ENCODE data around the gene IFT43.
A peak's percentile ranks its signal among the peaks of the same experiment; 100 is the strongest.

The IFT43 gene

DNA sequence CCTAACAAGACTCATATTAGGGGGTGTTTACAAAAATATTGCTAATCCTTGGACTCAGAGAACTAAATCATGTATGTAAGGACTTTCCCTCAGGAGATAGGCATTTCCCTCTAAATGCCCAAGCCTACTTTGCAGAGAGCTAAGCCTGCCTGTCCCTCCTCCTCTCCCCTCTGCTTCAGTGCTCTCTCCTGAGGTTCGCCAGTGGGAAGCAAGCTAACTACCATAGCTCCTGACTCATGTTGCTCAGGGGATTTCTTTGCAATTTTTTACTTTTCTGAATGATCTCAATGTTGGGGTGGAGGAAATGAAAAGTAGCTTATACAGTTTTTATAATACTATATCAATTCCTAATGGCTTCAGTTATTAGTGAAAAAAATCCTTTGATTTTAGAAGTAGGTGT lies 29.6 kb downstream of the IFT43 start:
- no peak for DNase-seq (ENCODE audit: low read depth in 2 of 2)

DNA sequence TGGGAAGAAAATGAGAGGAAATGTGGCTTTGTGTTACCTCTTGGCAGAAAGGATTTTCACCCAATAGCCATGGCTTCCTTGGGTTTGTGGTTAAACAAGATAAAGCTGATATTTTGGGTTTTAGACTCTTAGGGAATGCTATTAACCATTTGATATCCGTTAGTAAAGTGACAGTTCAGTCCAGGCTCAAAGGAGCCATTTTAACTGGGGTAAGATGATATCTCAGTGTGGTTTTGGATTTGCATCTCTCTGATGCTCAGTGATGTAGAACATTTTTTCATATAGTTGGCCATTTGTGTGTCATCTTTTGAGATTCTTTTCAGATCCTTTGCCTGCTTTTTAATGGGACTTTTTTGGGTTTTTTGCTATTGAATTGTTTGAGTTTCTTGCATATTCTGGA lies 30.1 kb downstream of the IFT43 start:
- DNase-seq (ENCODE audit: low read depth in 2 of 2), result no peak

DNA sequence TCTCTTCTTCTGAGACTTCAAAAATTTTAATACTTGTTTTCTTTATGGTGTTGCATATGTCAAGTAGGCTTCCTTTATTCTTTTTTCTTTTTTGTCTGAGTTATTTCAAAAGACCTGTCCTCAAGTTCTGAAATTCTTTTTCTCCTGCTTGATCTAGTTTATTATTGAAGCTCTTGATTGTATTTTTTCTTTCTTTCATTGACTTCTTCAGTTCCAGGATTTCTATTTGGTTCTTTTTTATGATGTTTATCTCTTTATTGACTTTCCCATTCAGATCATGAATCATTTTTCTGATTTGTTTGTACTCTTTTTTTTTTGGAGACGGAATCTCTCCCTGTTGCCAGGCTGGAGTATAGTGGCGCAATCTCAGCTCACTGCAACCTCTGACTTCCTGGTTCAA lies 34.1 kb downstream of the IFT43 start:
- DNase-seq (ENCODE audit: low read depth in 2 of 2), result no peak

DNA sequence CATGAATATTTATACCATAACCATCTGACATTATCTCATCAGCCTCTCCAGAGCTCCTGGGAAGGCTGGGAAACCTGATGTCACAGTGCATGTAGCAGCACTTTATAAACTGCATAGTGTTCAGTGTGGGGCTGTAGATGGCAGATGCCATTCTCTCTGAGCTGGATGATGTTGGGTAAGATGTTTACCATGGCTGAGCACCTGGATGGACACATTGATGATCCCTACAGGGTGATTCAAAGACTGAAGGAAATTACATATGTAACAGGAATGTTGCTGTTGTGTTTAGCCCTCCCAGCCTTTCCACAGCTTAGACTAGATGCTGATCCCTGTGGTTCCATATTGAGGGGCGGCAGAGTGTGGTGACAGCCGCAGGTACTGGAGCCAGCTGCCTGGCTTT lies 37.4 kb downstream of the IFT43 start:
- DNase-seq (ENCODE audit: low read depth in 2 of 2), result no peak

DNA sequence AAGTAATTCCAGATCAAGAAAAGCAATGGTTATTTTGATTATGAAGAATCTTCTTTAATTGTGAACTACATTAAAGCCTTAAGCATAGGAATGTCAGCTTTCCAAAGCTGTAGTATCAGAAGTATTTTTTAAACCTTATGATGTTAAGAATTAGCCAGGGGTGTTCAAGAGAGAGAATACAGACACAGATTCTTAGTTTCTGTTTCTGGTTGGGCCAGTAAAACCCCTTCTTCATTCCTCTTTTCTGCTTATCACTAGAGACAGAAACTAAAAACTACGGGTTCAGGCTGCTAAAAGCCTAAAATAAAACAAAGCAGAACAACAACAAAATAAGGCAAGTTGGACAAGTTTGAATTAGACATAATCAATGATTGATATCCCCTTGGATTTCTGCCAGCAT lies 38.2 kb downstream of the IFT43 start:
- DNase-seq (ENCODE audit: low read depth in 2 of 2), result no peak

DNA sequence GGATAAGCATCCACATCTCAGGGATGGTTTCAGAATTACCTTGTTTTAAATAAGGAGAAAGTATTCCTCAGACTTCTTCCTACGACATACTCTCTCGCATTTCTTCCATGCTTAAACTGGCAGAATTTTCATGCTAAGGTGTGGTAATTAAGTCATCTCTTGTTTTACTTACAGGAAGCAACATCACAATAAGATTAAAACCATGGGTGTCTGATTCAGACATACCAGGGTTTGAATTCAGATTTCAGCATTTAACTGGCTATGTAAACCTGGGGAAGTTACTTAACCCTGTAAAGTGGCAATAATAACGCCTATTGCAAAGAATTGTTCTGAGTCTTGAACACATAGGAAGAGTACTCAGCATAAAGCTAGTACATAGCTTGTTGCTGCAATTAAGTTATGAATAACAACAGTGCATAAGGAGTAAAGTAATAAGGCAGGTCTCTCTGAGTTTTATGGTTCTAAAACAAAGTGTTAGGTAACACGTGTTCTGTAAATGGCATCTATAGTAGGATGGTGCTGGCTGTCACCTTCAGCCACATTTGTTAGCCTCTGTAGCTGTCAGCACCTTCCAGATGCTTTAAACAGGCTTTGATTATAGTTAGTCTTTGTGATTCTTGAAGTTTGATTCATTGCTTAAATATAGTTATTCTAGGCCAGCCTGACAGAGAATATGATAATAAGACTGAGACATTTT lies 38.8 kb downstream of the IFT43 start:
- DNase-seq (ENCODE audit: low read depth in 2 of 2), result no peak

DNA sequence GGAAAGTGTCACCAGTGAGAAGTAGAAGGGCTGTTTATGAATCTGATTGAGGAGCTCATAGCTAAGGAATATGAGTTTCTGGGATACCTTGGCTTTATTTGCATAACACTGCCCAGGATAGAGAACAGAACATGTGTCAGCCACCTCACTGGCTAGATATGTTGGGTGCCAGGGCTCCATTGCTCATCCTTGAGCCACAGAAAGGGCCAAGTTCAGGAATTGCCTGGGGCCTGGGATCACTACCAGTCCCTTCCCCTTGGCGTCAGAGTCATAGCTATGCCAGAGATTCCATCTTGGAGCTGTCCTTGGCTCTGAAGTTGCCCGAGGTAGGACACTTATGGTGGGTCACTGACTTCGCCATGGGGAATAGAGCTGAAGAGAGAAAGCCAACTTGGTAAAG lies 49.0 kb downstream of the IFT43 start:
- no peak for DNase-seq (ENCODE audit: low read depth in 2 of 2)

DNA sequence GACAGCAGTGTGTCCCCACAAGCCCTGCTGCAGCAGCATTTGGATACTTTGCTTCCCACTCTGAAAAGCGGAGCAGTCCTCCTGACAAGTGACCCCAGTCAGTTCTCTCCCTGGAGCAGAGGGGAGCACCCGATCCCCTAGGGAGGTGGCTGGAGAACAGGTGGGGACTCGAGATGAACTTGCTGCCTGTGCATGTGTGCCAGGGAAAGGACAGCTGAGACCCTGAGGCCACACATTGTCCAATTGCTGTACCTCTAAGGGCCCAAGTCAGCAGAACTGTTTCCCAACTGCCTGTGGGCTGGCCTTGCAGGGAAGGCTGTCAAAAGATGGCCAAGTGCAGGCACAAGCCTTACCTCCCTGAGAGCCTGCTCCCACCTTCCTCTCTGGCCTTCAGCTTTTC lies 55.1 kb downstream of the IFT43 start:
- no peak for DNase-seq (ENCODE audit: low read depth in 2 of 2)

DNA sequence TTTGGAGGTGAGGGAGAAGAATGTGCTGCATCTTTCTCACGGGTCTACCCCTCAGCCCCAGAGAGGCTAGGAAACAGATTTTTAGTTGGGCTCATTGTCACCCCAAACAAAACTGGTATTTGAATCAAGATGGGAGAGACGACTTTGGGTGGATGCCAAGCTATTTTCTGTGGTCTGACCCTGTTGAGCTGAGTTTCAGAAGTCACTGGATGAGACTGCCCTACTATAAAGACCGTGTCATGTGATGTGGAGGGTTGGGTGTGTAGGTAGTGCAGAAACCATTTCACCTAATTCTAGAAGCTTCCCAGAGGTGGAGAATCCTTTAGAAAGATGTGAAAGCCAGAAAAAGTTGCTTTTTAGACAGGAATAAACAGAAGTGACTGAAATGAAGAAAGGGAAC lies 60.2 kb downstream of the IFT43 start:
- no peak for DNase-seq (ENCODE audit: low read depth in 2 of 2)

DNA sequence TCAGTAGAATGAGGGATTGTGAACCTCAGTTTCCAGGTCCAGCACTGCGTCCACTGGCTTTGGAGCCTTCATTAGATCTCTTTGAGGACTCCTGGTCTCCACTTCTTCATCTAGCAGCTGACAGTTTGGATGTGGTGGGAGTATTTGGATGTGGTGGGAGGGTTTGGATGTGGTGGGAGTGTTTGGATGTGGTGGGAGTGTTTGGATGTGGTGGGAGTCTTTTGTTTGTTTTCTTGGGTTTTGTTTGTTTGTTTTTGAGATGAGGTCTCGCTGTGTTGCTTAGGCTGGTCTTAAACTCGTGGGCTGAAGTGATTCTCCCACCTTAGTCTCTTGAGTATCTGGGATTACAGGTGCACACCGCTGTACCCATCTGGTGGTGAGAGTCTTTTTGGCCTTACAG lies 64.7 kb downstream of the IFT43 start:
- no peak for DNase-seq (ENCODE audit: low read depth in 2 of 2)

DNA sequence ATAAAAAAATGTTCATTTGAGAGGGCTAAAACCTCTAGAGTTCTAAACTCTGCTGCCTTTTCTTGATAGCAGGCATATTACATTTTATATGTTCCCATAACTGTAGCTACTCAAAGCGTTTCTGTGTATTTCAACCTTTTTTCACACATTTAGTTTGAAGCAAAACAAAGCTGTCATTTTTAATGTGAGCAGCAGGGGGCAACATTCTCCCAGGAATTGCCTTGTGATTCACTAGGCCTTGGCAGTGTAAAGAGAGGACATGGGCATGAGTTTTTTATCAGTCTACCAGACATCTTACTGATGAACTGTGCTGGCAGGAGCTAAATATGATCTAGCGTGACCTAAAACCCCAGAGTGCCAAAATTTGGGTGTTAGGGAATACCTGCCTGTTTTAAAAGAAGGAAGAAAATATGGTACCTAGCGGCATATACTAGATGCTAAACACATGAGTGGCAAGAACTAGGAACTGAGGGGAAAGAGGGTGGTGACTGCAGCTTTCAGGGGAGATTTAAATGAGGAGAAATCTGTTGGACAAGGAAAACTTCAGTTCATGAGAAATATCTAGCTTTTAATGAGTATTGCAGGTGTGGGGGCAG lies 65.3 kb downstream of the IFT43 start:
- peak; percentile 8 to 26 for DNase-seq (ENCODE audit: low read depth in 2 of 2)

DNA sequence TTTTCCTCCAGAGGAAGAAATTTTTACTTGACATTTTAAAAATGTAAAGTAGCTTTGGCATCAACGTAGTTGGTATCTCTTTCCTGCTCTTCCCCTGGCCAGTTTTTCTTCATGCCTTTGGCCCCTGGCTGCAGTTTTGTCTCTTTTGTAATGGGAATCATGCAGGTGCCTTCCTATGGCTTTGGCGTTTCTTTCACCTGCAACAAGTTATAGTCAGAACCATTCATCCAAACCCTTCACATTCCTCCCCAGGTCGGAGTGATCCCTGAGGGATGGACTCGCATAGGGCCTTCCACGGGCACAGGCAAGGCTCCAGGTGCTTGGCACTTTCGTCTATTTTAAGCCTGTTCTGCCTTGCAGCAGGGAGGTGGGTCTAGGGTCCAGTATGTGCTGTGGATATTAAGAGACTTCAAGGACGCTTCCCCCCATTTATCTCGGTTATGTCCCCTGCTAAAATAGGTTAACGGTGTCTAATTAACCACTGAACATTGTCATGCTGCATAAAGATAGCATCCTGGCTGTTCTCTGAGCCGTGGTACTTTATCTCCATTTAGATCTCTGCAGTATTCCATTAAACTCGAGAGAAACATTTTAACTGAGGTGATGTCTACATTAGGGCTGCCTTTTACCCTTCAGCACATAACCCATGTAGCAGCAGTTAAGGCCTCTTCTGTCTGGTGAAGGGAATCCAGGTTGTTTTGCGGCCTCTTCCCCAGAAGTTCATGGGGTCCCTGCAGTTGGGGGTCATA lies 66.3 kb downstream of the IFT43 start:
- no peak for DNase-seq (ENCODE audit: low read depth in 2 of 2)

DNA sequence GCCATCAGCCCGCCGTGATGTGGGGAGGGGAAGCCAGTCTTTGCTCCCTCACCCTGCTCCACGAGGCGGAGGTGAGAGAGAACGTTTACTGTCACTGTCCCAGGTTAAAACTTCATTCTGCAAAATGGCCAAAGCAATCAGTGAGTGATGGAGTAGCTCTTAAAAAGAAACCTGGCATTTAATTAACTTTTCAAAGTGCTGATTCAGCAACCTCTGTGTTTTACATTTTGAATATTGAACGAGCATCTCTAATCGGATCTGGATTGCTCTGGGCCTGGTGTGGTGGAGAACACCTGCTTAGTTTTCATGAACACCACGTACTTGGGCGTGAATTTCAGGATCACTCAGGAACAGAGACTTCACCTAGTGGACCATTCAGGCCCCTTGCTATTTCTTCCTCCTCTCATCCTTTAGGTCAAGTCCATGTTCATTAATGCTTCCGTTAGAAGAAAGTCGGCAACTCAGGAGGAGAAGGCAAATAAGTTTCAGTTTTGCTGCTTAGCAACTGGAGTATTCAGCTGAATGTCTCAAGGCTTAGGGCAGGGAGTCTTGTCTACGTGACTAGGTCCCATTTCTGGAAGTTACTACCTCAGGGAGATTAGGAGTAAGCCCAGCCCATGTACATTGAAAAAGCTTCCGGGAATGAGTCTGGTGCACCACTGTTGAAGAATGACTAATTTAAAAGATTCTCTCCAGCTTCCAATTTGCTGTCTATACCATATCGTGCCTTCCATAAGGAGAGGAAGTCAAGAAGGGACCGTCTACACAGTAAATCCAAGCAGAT lies 68.2 kb downstream of the IFT43 start:
- no peak for DNase-seq (ENCODE audit: low read depth in 2 of 2)

DNA sequence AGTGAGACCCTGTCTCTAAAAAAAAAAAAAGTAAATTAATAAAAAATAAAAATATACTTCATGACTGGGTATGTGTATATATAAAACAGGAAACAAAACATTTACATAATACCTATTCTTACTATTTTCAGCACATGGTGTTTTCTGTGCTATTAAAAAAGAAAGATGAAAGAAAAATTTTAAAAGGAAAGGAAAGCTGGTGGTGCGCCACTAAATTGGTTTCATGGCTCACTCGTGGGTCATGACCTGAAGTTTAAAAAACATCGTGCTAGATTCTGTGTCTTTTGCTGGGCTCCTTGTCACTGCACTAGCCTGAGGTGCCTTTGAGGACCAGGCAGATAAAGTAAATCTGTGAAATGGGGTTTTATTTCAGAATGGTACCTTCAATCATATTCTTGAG lies 69.8 kb downstream of the IFT43 start:
- no peak for DNase-seq (ENCODE audit: low read depth in 2 of 2)

DNA sequence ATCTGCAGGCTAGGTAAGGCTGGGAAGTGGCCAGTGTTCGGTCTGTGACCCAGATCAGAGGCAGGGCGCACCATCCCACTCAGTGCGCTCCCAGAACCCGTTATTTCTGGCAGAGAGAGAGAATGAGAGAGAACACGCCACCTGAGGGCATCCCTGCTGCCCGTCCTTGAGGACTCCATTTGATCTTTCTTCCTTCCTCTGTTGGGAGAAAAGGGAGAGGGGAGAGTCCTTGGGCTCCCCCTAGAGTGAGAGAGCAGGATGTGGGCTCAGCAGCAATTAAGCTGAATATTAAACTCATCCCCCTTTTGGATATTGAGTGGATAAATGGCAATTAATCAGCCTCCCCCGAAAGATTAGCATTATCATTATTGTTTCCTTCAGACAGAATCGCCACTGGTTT lies 70.6 kb downstream of the IFT43 start:
- DNase-seq (ENCODE audit: low read depth in 2 of 2), result no peak

DNA sequence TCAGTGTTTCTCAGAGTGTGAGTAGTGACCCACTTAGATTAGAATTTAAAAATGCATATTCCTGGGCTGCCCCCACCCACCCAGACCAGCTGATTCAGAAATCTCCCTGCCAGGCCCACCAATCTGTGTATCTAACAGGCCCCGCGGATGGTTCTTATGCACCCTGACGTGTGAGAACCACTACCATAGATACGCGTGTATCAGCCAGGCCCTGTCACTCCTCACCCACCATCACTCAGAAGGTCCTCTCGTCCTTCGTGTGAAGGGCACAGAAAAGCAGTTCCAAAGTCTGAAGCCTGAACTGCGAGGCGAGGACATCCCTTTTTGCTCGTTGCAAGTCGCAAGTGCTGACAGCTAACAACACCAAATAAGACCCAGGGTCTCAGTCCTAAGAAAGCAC lies 72.4 kb downstream of the IFT43 start:
- no peak for DNase-seq (ENCODE audit: low read depth in 2 of 2)

DNA sequence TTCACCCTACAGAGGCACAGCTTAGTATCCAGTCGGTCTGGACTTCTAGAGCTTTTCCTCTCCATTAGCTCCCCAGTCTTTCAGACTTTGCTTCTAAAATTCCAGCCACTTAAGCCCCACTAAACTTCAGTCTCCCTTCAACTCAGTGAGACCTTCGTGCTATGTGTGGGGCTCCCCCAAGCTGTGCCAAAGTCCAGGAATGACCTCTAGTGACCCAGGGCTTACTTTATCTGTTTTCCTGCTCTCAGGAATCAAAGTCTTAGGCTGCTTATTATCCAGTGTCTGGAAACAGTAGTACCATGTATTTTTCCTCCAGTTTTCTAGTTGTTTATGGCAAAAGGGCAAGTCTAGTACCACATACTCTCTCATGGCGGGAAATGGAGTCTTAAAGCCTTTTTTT lies 77.8 kb downstream of the IFT43 start:
- no peak for DNase-seq (ENCODE audit: low read depth in 2 of 2)

DNA sequence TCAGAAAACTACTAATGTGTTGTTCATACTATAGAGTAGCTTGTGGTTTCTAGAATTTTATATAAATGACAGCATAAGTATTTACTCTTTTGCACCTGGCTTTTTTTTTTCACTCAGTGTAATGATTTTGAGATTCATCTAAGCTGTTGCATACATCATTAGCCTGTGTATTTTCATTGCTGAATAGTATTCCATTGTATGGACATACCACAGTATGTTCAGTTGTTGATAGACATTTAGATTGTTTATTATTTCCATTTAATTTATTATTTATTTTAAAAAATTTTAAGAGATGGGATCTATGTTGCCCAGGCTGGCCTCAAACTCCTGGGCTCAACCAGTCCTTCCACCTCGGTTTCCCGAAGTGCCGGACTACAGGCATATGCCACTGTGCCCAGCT lies 80.0 kb downstream of the IFT43 start:
- no peak for DNase-seq (ENCODE audit: low read depth in 2 of 2)

DNA sequence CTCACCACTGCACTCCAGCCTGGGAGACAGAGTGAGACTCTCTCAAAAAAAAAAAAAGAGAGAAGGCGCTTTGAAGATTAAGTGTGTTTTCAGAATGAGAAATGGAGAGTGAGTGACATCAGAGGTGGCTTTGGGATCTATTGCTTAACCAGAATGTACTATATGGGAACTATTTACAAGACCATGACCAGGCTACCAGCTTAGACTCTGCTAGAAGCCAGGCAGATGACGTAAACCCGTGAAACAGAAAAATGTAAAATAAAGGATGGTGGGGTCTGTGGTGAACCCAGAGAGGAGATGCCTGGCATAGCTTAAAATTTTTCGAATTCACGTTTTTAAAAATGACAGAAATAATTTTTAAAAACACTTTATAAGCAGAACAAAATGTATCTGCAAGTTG lies 82.0 kb downstream of the IFT43 start:
- no peak for DNase-seq (ENCODE audit: low read depth in 2 of 2)

DNA sequence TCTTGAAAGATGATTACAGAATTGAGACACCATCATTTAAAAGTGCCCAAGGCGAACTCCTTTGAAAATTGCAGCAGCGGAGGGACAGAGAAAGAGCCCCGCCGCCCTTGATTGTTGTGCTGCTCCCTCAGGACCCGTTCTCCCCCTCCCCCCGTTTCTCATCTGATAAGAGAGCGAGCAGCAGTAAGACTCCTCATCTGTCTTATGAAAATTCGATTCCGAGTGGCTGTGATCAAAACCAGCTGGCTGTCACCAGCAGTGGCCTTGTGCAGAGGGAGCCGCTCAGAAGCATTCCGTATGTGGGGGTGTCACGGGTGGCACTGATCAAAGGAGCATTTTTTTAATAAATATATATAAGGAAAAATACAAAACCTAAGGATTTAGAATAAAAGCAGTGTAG lies 88.2 kb downstream of the IFT43 start:
- DNase-seq (ENCODE audit: low read depth in 2 of 2), result no peak

DNA sequence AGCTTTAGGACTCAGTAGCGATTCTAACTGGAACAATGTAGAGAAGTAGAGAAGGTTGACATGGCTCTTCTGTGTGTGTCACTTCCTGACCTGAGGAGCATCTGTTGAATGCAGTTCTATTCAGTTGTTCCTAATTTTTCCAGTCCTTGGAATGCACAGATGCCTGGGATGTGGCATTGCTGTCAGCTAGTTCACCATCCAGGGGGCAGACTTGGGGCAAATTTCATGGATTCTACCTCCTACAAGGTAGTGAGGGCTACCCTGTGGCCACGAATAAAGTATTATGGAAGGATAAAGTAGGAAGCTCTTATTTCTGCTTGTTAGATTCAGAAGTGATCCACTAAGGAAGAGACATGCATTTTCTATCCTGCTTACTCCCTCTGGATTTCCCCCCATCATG lies 91.8 kb downstream of the IFT43 start:
- no peak for DNase-seq (ENCODE audit: low read depth in 2 of 2)

DNA sequence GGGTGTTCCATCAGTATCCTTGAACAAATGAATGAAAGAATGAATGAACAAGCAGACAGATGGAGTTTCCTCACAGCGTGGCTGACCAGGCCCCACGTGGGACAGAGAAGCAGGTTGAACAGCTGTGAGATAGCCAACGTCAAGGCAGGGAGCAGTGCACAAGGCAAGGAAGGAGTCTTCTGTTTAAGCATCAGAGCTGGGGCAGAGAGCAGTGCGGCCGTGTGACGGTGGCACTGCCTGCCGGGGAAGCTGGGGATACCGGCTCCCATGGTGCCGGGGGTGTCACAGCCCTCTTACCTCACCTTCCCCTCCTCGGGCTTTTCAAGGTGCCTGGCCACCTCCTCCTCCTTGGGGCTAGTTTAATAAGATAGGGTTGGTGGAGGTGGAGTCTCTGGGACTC lies 92.9 kb downstream of the IFT43 start:
- no peak for DNase-seq (ENCODE audit: low read depth in 2 of 2)

DNA sequence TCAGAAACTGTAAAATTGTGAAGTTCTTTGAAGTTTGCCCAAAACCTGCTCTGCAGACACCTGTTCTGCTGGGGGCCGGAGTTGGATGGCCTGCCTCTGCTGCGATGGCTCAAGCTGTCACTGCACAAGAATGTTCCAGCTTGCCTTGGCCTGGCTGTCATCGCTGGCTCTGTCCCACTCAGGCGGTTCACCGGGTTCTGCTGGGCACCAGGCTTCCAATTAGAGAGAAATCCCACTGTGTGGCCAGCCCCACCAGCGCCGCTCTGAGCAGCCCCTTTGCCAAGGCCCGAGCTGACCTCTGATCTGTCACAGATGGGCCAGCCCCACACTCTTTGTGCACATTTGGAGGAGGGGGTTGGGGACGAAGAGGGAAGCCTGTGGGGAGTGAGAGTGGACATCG lies 94.5 kb downstream of the IFT43 start:
- no peak for DNase-seq (ENCODE audit: low read depth in 2 of 2)

Data from fibroblast of skin of left biceps (primary cell).